ENCODE results near the gene LLCFC1. TPM values are rescaled to one million over a fixed set of nuclear protein-coding genes. Genes with fewer than 3 reads are reported as not detected.

Gene LLCFC1
- total and polyA plus RNA-seq, 2 experiments from 2014 or later: not detected

DNA sequence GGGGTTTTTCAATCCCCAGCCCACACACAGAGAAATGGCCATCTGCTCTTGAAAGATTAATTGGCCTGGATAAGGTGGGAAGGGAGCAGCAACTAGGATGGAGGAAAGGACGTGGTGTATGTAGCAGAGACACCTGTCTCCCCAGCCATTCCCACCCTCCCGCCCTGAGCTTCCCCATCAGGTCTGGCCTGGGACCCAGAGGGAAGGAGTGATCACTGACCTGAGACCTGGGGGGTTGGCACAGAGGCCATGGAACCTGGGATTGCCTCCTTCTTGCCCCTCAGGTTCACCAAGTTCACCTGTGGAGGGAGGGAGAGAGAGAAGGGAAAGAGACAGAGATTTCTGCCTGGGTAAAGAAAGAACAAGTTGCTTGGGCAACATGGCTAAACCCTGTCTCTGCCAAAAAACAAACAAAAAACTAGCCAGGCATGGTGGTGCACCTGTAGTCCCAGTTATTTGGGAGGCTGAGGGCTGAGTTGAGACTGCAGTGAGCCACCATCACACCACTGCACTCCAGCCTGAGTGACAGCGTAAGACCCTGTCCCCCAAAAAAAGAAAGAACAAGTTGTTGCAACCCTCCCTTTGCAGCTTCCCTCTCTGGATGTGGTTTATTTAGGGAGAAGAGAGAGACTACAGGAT is 42.4 kb upstream of the LLCFC1 start:
- Histone ChIP-seq H3K4me3 (no peak overlapping the region), H3K36me3 (ENCODE audit: low read depth) (no peaks in the 10 kb centered on the region), H2AFZ (no peak overlapping the region), H3K9me3 (ENCODE audit: low read depth) (no peaks in the 10 kb centered on the region), H3K9ac (no peak overlapping the region), H3K79me2 (ENCODE audit: insufficient read depth) (no peaks in the 10 kb centered on the region), H3K4me2 (ENCODE audit: unreplicated experiment) (no peak overlapping the region), H4K20me1 (ENCODE audit: insufficient read depth) (no peaks in the 10 kb centered on the region), H3K9me2 (ENCODE audit: insufficient read depth) (no peaks in the 10 kb centered on the region), H3K4me1 (ENCODE audit: insufficient read depth) (no peaks in the 10 kb centered on the region), H3F3A (ENCODE audit: insufficient read depth) (no peaks in the 10 kb centered on the region), H3K27me3 (replicated peaks; ENCODE audit: insufficient read depth) (peaks cover 7% of the 10 kb centered on the region), H3K27ac (no peak overlapping the region)
- 20 to 21% methylated on average over 3 of the region's 3 CpGs for WGBS, 2 experiments (ENCODE audit: low coverage in 1 of 2, low lambda C conversion rate in 2 of 2, missing lambda C conversion rate in 2 of 2)
- TF ChIP-seq EZH2 (IDR thresholded peaks at IDR 0.05; ENCODE audit: insufficient read depth, poor library complexity, severe bottlenecking): no peak
- no peak for TF ChIP-seq EZH2phosphoT487 (IDR thresholded peaks at IDR 0.05; ENCODE audit: insufficient read depth, low read depth)
- in situ Hi-C loops (cut with MboI): no loop called here
- no peak for DNase-seq

GRCh38 chr7:142897691-142898090 is 41.6 kb upstream of the LLCFC1 start:
- Histone ChIP-seq H3K27ac (no peak overlapping the region), H3K9ac (no peak overlapping the region), H4K20me1 (ENCODE audit: insufficient read depth) (no peaks in the 10 kb centered on the region), H3K9me2 (ENCODE audit: insufficient read depth) (no peaks in the 10 kb centered on the region), H3K9me3 (ENCODE audit: low read depth) (no peaks in the 10 kb centered on the region), H3K4me3 (no peak overlapping the region), H3K36me3 (ENCODE audit: low read depth) (no peaks in the 10 kb centered on the region), H2AFZ (no peak overlapping the region), H3K4me2 (ENCODE audit: unreplicated experiment) (no peak overlapping the region), H3K79me2 (ENCODE audit: insufficient read depth) (no peaks in the 10 kb centered on the region), H3F3A (ENCODE audit: insufficient read depth) (no peaks in the 10 kb centered on the region), H3K4me1 (ENCODE audit: insufficient read depth) (no peaks in the 10 kb centered on the region), H3K27me3 (replicated peaks; ENCODE audit: insufficient read depth) (peaks cover 7% of the 10 kb centered on the region)
- DNase-seq: no peak
- in situ Hi-C loops (cut with MboI): no loop called here
- TF ChIP-seq EZH2phosphoT487 (IDR thresholded peaks at IDR 0.05; ENCODE audit: insufficient read depth, low read depth) (no peak), EZH2 (IDR thresholded peaks at IDR 0.05; ENCODE audit: insufficient read depth, poor library complexity, severe bottlenecking) (no peak)
- 15 to 19% methylated on average over 7 of the region's 7 CpGs for WGBS, 2 experiments (ENCODE audit: low coverage in 1 of 2, low lambda C conversion rate in 2 of 2, missing lambda C conversion rate in 2 of 2)

DNA sequence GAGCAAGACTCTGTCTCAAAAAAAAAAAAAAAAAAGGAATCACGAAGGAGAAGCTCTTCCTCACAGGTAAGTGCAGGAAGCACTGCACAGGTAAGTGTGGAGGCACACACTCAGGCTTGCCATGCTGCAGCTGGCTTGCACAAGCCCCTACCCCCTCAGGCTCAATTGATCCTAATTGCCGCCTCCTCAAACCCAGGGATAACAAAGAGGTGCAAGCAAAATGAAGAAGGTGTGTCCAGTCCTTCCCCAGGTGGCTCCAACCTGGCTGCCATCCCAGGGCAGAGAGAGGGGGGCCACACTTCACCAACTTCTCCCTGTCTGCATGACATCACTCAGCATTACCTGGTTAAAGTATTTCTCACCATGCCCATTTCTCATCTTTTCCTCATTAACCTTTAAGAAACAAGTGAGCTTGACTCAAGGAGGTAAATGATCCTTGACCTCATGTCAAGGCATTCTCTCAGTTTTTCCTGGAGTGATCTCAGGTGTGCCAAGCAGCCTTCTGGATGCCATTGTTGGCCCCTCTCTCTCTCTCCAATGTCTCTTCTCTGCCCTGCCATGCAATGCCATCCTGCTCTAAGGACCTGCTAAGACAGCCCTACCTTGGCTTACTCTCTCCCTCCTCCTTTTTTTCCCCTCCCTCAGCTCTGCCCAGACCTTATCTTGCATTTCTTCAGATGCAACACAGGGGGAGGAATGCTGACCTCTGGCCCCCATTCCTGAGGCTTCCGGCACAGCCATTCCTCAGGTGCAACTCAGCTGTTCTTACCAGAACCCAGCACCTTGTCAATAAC is 40.7 kb upstream of the LLCFC1 start:
- WGBS, 2 experiments (ENCODE audit: low coverage in 1 of 2, low lambda C conversion rate in 2 of 2, missing lambda C conversion rate in 2 of 2): 28 to 29% methylated on average over 3 of the region's 3 CpGs
- H4K20me1 ChIP-seq (ENCODE audit: insufficient read depth): no peaks in the 10 kb centered on the region
- no peaks in the 10 kb centered on the region for H3K36me3 ChIP-seq (ENCODE audit: low read depth)
- H3K4me3 ChIP-seq: no peak overlapping the region
- H3K4me2 ChIP-seq (ENCODE audit: unreplicated experiment): no peak overlapping the region
- H3F3A ChIP-seq (ENCODE audit: insufficient read depth): no peaks in the 10 kb centered on the region
- H3K9ac ChIP-seq: no peak overlapping the region
- no peaks in the 10 kb centered on the region for H3K9me2 ChIP-seq (ENCODE audit: insufficient read depth)
- in situ Hi-C loops (cut with MboI): no loop called here
- H3K27ac ChIP-seq: no peak overlapping the region
- no peak for DNase-seq
- H3K27me3 ChIP-seq (replicated peaks; ENCODE audit: insufficient read depth): peaks cover 7% of the 10 kb centered on the region
- no peaks in the 10 kb centered on the region for H3K4me1 ChIP-seq (ENCODE audit: insufficient read depth)
- TF ChIP-seq EZH2 (IDR thresholded peaks at IDR 0.05; ENCODE audit: insufficient read depth, poor library complexity, severe bottlenecking): no peak
- no peak for TF ChIP-seq EZH2phosphoT487 (IDR thresholded peaks at IDR 0.05; ENCODE audit: insufficient read depth, low read depth)
- no peaks in the 10 kb centered on the region for H3K9me3 ChIP-seq (ENCODE audit: low read depth)
- H3K79me2 ChIP-seq (ENCODE audit: insufficient read depth): no peaks in the 10 kb centered on the region
- H2AFZ ChIP-seq: no peak overlapping the region

- H3K4me3 ChIP-seq: no peak overlapping the region
- no peaks in the 10 kb centered on the region for H4K20me1 ChIP-seq (ENCODE audit: insufficient read depth)
- WGBS, 2 experiments (ENCODE audit: low coverage in 1 of 2, low lambda C conversion rate in 2 of 2, missing lambda C conversion rate in 2 of 2): 4 to 15% methylated on average over 3 of the region's 3 CpGs
- H3K27me3 ChIP-seq (replicated peaks; ENCODE audit: insufficient read depth): peaks cover 7% of the 10 kb centered on the region
- no peak overlapping the region for H3K4me2 ChIP-seq (ENCODE audit: unreplicated experiment)
- H3F3A ChIP-seq (ENCODE audit: insufficient read depth): no peaks in the 10 kb centered on the region
- H3K9me2 ChIP-seq (ENCODE audit: insufficient read depth): no peaks in the 10 kb centered on the region
- H3K27ac ChIP-seq: no peak overlapping the region
- no peaks in the 10 kb centered on the region for H3K4me1 ChIP-seq (ENCODE audit: insufficient read depth)
- TF ChIP-seq EZH2 (IDR thresholded peaks at IDR 0.05; ENCODE audit: insufficient read depth, poor library complexity, severe bottlenecking) (no peak), EZH2phosphoT487 (IDR thresholded peaks at IDR 0.05; ENCODE audit: insufficient read depth, low read depth) (no peak)
- peaks cover 2% of the 10 kb centered on the region for H3K9me3 ChIP-seq (ENCODE audit: low read depth)
- no peak overlapping the region for H3K9ac ChIP-seq
- H3K36me3 ChIP-seq (ENCODE audit: low read depth): no peaks in the 10 kb centered on the region
- H3K79me2 ChIP-seq (ENCODE audit: insufficient read depth): no peaks in the 10 kb centered on the region
- in situ Hi-C loops (cut with MboI): no loop called here
- no peak for DNase-seq
- H2AFZ ChIP-seq: no peak overlapping the region
Measured at GRCh38 chr7:142899661-142900060, 39.6 kb upstream of the LLCFC1 start.

Measured in GM23248 (cell line).